IPS DF 19.7 (cell line): ENCODE results near the gene ADNP2.
"Not testable (repeated sequence)": the region's sequence is repeated elsewhere in the genome, so short reads cannot be mapped to it uniquely, and the experiment has no call there.

Source experiments
- DNase-seq: peaks from one replicate; pipeline ENCODE4 v3.0.0-alpha.2; 2013; ENCODE audit warnings: low read depth, low spot score

ADNP2 gene

GRCh38 chr18:80145196-80145804, 36.2 kb downstream of the ADNP2 start:
- DNase-seq = no peak

GRCh38 chr18:80147037-80147417, 38.0 kb downstream of the ADNP2 start:
- no peak for DNase-seq

- DNase-seq = no peak
Measured at GRCh38 chr18:80147418-80148325, 38.6 kb downstream of the ADNP2 start.

GRCh38 chr18:80148326-80149199, 39.5 kb downstream of the ADNP2 start:
- no peak for DNase-seq

GRCh38 chr18:80149667-80150066, 40.6 kb downstream of the ADNP2 start:
- no peak for DNase-seq

GRCh38 chr18:80154293-80154692, 45.2 kb downstream of the ADNP2 start:
- no peak for DNase-seq

- DNase-seq = no peak
Measured at GRCh38 chr18:80157708-80158343, 48.8 kb downstream of the ADNP2 start.

DNA sequence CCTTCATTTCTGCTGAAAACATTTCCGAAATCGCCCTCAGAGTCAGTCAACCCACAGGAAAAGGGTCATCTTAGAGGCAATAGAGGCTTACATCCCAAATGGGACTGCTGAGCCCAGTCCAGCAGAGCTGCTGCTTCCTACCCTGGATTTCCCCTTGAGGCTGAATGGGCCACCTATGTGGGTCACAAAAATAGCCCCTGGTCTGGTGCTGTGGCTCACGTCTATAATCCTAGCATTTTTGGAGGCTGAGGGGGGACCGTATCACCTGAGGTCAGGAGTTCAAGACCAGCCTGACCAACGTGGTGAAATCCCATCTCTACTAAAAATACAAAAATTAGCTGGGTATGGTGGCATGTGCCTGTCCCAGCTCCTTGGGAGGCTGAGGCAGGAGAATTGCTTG, 49.3 kb downstream of the ADNP2 start:
- DNase-seq = no peak

GRCh38 chr18:80159713-80160636, 50.9 kb downstream of the ADNP2 start:
- no peak for DNase-seq

DNA sequence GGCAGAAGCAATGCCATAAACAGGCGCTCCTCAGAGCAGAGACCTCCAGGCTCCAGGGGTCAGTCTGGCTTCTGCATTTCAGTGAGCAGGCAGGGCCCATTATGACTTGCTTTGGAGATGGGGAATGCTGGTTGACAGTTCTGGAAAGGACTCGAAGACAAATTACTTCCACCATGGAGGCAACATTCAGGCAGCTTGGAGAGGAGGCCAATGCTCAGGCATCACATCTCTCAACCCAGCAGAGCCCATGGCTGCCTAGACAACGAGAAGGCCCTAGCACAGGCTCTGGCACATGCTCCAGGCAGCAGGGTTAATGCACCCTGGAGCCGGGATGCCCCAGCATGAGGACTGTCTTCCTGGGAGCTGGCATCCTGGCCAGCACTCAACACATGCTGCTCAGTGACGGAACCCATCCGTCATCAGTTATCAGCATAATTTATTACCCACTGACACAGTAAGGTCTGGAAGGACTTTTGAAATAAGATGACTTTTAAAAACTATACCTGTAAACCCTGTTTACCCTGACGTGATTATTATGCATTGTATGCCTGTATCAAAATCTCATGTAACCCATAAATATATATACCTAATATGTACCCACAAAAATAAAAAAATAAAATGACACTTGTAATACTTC, 52.8 kb downstream of the ADNP2 start:
- DNase-seq = no peak

DNA sequence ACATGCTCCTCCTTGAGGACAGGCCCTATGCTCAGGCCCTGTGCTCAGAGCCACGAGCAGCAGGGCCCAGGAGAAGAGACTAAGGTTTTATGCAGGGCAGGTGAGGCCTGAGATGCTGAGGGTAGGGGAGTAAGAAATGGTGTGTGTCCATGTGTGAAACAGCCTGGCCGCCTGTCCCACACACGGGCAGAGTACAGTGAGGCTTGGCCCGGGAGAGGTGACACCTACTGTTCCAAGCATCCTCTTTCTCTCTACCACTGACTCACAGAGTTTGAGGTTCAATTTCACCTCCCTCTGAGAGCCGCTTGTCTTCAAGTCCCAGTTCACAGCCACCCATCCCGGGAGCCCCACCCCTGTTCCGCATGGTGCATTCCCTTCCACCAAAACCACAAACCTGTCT, 54.1 kb downstream of the ADNP2 start:
- DNase-seq = no peak

GRCh38 chr18:80164727-80165355, 55.8 kb downstream of the ADNP2 start:
- DNase-seq = not testable (repeated sequence)

DNA sequence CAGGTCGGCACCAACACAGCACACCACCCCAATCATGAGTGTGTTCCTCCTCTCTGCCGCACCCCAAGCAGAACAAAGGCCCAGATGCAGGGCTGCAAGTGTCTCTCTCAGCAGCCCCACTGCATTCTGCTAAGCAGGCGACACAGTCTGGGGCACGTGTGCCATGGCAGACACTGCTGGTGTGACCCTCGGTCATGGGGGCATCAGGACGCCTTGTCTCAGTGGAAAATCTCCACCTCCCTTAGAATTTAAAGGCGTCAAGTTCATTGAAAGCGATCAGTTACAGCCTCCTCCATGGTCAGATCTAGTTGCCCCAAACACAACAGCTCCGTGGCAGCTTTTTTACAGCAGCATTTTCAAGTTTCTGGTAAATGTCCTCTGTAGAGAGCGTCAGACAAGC, 57.2 kb downstream of the ADNP2 start:
- no peak for DNase-seq

GRCh38 chr18:80166725-80167124, 57.7 kb downstream of the ADNP2 start:
- DNase-seq = no peak

DNA sequence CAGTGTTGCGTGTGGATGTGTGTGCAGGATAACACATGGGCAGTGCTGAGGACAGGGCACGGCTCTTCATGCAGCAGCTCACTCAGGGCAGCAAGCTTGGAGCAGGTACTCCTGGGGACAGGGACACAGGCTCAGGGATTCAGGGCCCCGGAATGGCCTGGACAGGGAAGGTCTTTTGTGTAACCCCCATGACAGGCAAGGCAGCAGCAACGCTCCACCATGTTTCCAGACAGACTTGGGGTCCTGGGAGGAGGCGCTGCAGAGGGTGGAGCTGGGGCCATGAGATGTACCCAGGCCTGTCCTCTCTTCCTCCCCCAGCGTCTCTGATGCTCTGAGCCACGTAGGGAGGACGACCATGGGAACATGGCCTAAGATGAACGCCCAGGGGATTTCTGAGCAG, 58.3 kb downstream of the ADNP2 start:
- no peak for DNase-seq

GRCh38 chr18:80167931-80168330, 58.9 kb downstream of the ADNP2 start:
- no peak for DNase-seq

DNA sequence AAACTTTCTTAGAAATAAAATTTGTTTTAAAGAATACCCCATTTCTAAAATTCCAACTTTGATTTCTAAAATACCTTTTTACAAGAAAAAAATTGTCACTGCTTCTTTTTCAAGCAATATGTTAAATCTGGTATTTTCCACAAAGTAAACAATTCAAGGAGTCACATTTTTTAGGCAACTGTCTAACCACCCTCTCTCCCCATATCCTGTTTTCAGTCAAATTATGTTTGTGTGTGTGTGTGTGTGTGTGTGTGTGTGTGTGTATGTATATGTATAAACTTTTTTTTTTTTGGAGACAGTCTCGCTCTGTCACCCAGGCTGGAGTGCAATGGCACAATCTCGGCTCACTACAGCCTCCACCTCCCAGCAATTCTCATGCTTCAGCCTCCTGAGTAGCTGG, 59.3 kb downstream of the ADNP2 start:
- no peak for DNase-seq

GRCh38 chr18:80168982-80169381, 59.9 kb downstream of the ADNP2 start:
- DNase-seq = no peak

DNA sequence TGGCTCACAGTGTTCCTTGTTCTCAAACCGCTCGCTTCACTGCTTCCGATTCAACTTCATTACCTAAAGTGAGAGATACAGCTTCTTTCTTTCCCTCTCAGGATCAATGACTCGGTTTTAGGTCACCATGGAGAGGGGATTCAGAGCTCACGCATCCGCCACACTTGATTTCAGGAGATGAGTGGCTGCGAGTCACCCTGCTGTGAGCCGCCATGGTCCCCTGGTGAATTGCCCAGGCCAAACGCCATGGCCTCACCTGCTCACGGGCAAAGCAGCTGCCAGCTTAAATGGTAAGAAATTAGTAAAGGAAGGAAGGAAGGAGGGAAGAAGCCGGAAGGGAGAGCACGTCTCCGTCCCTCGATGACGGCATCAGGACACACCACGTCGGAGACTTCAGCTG, 60.5 kb downstream of the ADNP2 start:
- no peak for DNase-seq
